Neural cell (in vitro differentiated cells): ENCODE data around the gene GPATCH3. TPM values are rescaled to one million over a fixed set of nuclear protein-coding genes. Genes with fewer than 3 reads are reported as not detected.

Experiments
- H2AFZ ChIP-seq: fragments of 200-600, 300-800 bp; sonication (generic), shearing (Covaris generic); 2 replicates; pipeline ENCODE4 v1.6.0; 2014; ENCODE audit warnings: low read depth, mild to moderate bottlenecking, antibody characterized with exemption, low read length, moderate library complexity
- H3F3A ChIP-seq: fragments of 200-600 bp; shearing (Covaris generic); 2 replicates; pipeline ENCODE4 v1.6.1; 2016; ENCODE audit warnings: mild to moderate bottlenecking, moderate library complexity, mixed read lengths, antibody characterized with exemption, low read length; ENCODE audit not compliant: insufficient read depth, poor library complexity, severe bottlenecking
- H3K27ac ChIP-seq: fragments of 200-600, 300-800 bp; sonication (generic), shearing (Covaris generic); 2 replicates; pipeline ENCODE4 v1.5.1; 2014; ENCODE audit warnings: mild to moderate bottlenecking, low read length, moderate library complexity
- H3K27me3 ChIP-seq: fragments of 300-800, 200-600 bp; sonication (generic), shearing (Covaris generic); 2 replicates; pipeline ENCODE4 v1.6.0; 2014; ENCODE audit warnings: mild to moderate bottlenecking, low read depth, low read length, moderate library complexity; ENCODE audit not compliant: insufficient read depth
- H3K36me3 ChIP-seq: fragments of 300-800, 200-600 bp; sonication (generic), shearing (Covaris generic); 2 replicates; pipeline ENCODE4 v1.5.1; 2014; ENCODE audit warnings: mild to moderate bottlenecking, antibody characterized with exemption, low read length, moderate library complexity; ENCODE audit not compliant: insufficient read depth
- H3K4me2 ChIP-seq: fragments of 300-800, 200-600 bp; sonication (generic), shearing (Covaris generic); 2 replicates; pipeline ENCODE4 v1.6.0; 2014; ENCODE audit warnings: mild to moderate bottlenecking, low read length
- H3K4me3 ChIP-seq: fragments of 300-800, 200-600 bp; sonication (generic), shearing (Covaris generic); 2 replicates; pipeline ENCODE4 v1.5.1; 2014; ENCODE audit warnings: mild to moderate bottlenecking, low read length, moderate library complexity
- H3K79me2 ChIP-seq: fragments of 200-600 bp; shearing (Covaris generic); replicated peaks from 2 replicates; pipeline ENCODE4 v1.6.0; 2014; ENCODE audit warnings: mild to moderate bottlenecking, low read length, moderate library complexity; ENCODE audit not compliant: insufficient read depth
- H3K9ac ChIP-seq: fragments of 300-800, 200-600 bp; sonication (generic), shearing (Covaris generic); 2 replicates; pipeline ENCODE4 v1.6.1; 2016; ENCODE audit warnings: mild to moderate bottlenecking, low read length, mixed read lengths
- H3K9me2 ChIP-seq: fragments of 200-600 bp; shearing (Covaris generic); 2 replicates; pipeline ENCODE4 v1.6.1; 2016; ENCODE audit warnings: mild to moderate bottlenecking, low read length, mixed read lengths; ENCODE audit not compliant: insufficient read depth
- H3K9me3 ChIP-seq: fragments of 200-600, 300-800 bp; sonication (generic), shearing (Covaris generic); 2 replicates; pipeline ENCODE4 v1.6.1; 2016; ENCODE audit warnings: mild to moderate bottlenecking, mixed run types, low read length, moderate library complexity, mixed read lengths
- H4K20me1 ChIP-seq: fragments of 200-600 bp; shearing (Covaris generic); 2 replicates; pipeline ENCODE4 v1.6.1; 2016; ENCODE audit warnings: mild to moderate bottlenecking, mixed run types; ENCODE audit not compliant: insufficient read depth
- CTCF ChIP-seq: fragments of 450-650 bp; IDR thresholded peaks from 2 replicates; pipeline ENCODE4 v1.5.1; 2014; ENCODE audit warnings: antibody characterized with exemption, mild to moderate bottlenecking, moderate library complexity; ENCODE audit not compliant: poor library complexity, severe bottlenecking
- EP300 ChIP-seq: fragments of 450-650 bp; conservative IDR thresholded peaks from 2 replicates; pipeline ENCODE4 v1.6.1; 2014; ENCODE audit warnings: antibody characterized with exemption, mild to moderate bottlenecking, moderate library complexity; ENCODE audit not compliant: poor library complexity, severe bottlenecking
- EZH2 ChIP-seq: fragments of 200-600, 300-800 bp; shearing (Covaris generic), sonication (generic); IDR thresholded peaks from 2 replicates; pipeline ENCODE4 v1.6.1; 2014; ENCODE audit warnings: antibody characterized with exemption, low read length, borderline replicate concordance, mild to moderate bottlenecking; ENCODE audit not compliant: insufficient read depth, poor library complexity, severe bottlenecking
- MXI1 ChIP-seq: fragments of 450-650 bp; conservative IDR thresholded peaks from 2 replicates; pipeline ENCODE4 v1.6.1; 2014; ENCODE audit warnings: antibody characterized with exemption, mild to moderate bottlenecking; ENCODE audit not compliant: poor library complexity, severe bottlenecking
- POLR2AphosphoS5 ChIP-seq: IDR thresholded peaks from 2 replicates; pipeline ENCODE4 v1.6.1; 2012
- RAD21 ChIP-seq: fragments of 450-650 bp; conservative IDR thresholded peaks from 2 replicates; pipeline ENCODE4 v1.6.1; 2014; ENCODE audit warnings: antibody characterized with exemption, mild to moderate bottlenecking, moderate library complexity
- REST ChIP-seq: IDR thresholded peaks from 2 replicates; pipeline ENCODE4 v1.6.1; 2012; ENCODE audit warnings: borderline replicate concordance
- SMC3 ChIP-seq: fragments of 450-650 bp; conservative IDR thresholded peaks from 2 replicates; pipeline ENCODE4 v1.6.1; 2014; ENCODE audit warnings: antibody characterized with exemption, mild to moderate bottlenecking, moderate library complexity; ENCODE audit not compliant: poor library complexity
- TAF1 ChIP-seq: IDR thresholded peaks from 2 replicates; pipeline ENCODE4 v1.6.1; 2012; ENCODE audit warnings: low read depth
- polyA plus RNA-seq: library from polyadenylated mRNA; depleted of rRNA; stranded (reverse); fragments of >200 nt; gene quantifications from 2 replicates; pipeline ENCODE4 v1.2.3, GENCODE V29; 2014

Gene GPATCH3
- polyA plus RNA-seq, 1 donor from 2014 or later: 7.1 TPM

GRCh38 chr1:26922431-26922729 is 22.1 kb upstream of the GPATCH3 start:
- no peaks in the 10 kb centered on the region for H3F3A ChIP-seq
- H3K4me2 ChIP-seq: peak overlapping the region; percentile 65
- no peak for TF ChIP-seq CTCF
- TF ChIP-seq TAF1: no peak
- no peak for TF ChIP-seq REST
- TF ChIP-seq POLR2AphosphoS5: no peak
- no peak for TF ChIP-seq EP300
- no peak for TF ChIP-seq MXI1
- no peak for TF ChIP-seq RAD21
- H2AFZ ChIP-seq: no peak overlapping the region
- no peaks in the 10 kb centered on the region for H3K27me3 ChIP-seq
- H3K36me3 ChIP-seq: no peaks in the 10 kb centered on the region
- peaks cover 16% of the 10 kb centered on the region for H3K79me2 ChIP-seq
- H4K20me1 ChIP-seq: no peaks in the 10 kb centered on the region
- H3K9ac ChIP-seq: peak overlapping the region; percentile 77
- no peak overlapping the region for H3K27ac ChIP-seq
- peak overlapping the region; percentile 80 for H3K4me3 ChIP-seq
- H3K9me2 ChIP-seq: no peaks in the 10 kb centered on the region
- H3K9me3 ChIP-seq: no peaks in the 10 kb centered on the region

GRCh38 chr1:26921540-26922430 is 21.5 kb upstream of the GPATCH3 start, which contains the start of gene NUDC:
NUDC (plus strand) TSS chr1:26921743; CDS start chr1:26921849, 106 bp downstream.
- peak within 1 kb of the TSS; percentile 80 for H3K4me3 ChIP-seq
- no peaks in the 10 kb centered on the region for H3F3A ChIP-seq
- H3K79me2 ChIP-seq: peaks cover 16% of the 10 kb centered on the region
- peak within 1 kb of the TSS; percentile 65 for H3K4me2 ChIP-seq
- no peaks in the 10 kb centered on the region for H3K27me3 ChIP-seq
- no peaks in the 10 kb centered on the region for H3K36me3 ChIP-seq
- H3K9me3 ChIP-seq: no peaks in the 10 kb centered on the region
- TF ChIP-seq TAF1: peak; percentile 60
- no peak for TF ChIP-seq CTCF
- peak; percentile 96 for TF ChIP-seq MXI1
- no peak for TF ChIP-seq EP300
- no peak for TF ChIP-seq RAD21
- TF ChIP-seq SMC3: no peak
- TF ChIP-seq POLR2AphosphoS5: peak; percentile 97
- TF ChIP-seq EZH2: no peak
- peak; percentile 74 for TF ChIP-seq REST
- peak within 1 kb of the TSS; percentile 63 for H3K27ac ChIP-seq
- H3K9ac ChIP-seq: peak within 1 kb of the TSS; percentile 77
- H4K20me1 ChIP-seq: no peaks in the 10 kb centered on the region
- no peaks in the 10 kb centered on the region for H3K9me2 ChIP-seq
- H2AFZ ChIP-seq: peak within 1 kb of the TSS; percentile 69
